HepG2 (cell line): Measurements from ENCODE around the gene NOTCH4.

Source experiments
- CENPT ChIP-seq: sonication (generic); formaldehyde crosslinking; IDR thresholded peaks from 2 replicates; pipeline ENCODE4 v1.8.0; 2022; ENCODE audit warnings: low read depth, mild to moderate bottlenecking, moderate library complexity, missing genetic modification reagents
- EZH2 ChIP-seq: conservative IDR thresholded peaks from 2 replicates; pipeline ENCODE4 v1.6.1; 2012; ENCODE audit warnings: mild to moderate bottlenecking, low read depth, low read length, moderate library complexity
- FOSL1 ChIP-seq: sonication (generic); formaldehyde crosslinking; IDR thresholded peaks from 2 replicates; pipeline ENCODE4 v1.9.0; 2021; ENCODE audit warnings: missing genetic modification reagents, borderline replicate concordance
- HDAC6 ChIP-seq: fragments of 200-600 bp; sonication (generic); IDR thresholded peaks from 2 replicates; pipeline ENCODE4 v1.7.0; 2017; ENCODE audit warnings: mild to moderate bottlenecking, antibody characterized with exemption, low read length, low read depth
- SIN3A ChIP-seq: IDR thresholded peaks from 2 replicates; pipeline ENCODE4 v1.6.1; 2011; ENCODE audit warnings: low read depth, mild to moderate bottlenecking, control low read depth, low read length, borderline replicate concordance
- SP4 ChIP-seq: sonication (generic); formaldehyde crosslinking; IDR thresholded peaks from 2 replicates; pipeline ENCODE4 v1.8.1; 2023; ENCODE audit warnings: mild to moderate bottlenecking, missing genetic modification reagents
- SUZ12 ChIP-seq: fragments of 150-350 bp; IDR thresholded peaks from 2 replicates; pipeline ENCODE4 v1.6.1; 2014; ENCODE audit warnings: low read depth, low read length
- SYNCRIP ChIP-seq: fragments of 200-400 bp; formaldehyde crosslinking; IDR thresholded peaks from 2 replicates; pipeline ENCODE4 v1.6.1; 2018; ENCODE audit warnings: mild to moderate bottlenecking, low read depth, low read length; ENCODE audit not compliant: insufficient read depth
- TARDBP ChIP-seq: sonication (generic); formaldehyde crosslinking; IDR thresholded peaks from 2 replicates; pipeline ENCODE4 v1.8.0; 2022; ENCODE audit warnings: mild to moderate bottlenecking, missing genetic modification reagents
- YY1 ChIP-seq: IDR thresholded peaks from 2 replicates; pipeline ENCODE4 v1.6.1; 2011; ENCODE audit warnings: low read length, low read depth, moderate library complexity, mild to moderate bottlenecking; ENCODE audit not compliant: insufficient read depth, insufficient replicate concordance
- ZNF746 ChIP-seq: sonication (generic); formaldehyde crosslinking; IDR thresholded peaks from 2 replicates; pipeline ENCODE4 v1.8.0; 2022; ENCODE audit warnings: mild to moderate bottlenecking, missing genetic modification reagents
- ZNF792 ChIP-seq: IDR thresholded peaks from 2 replicates; pipeline ENCODE4 v1.6.1; 2016
- TF ChIP-seq, protein P1 (sequence below): sonication (generic); formaldehyde crosslinking; IDR thresholded peaks from 2 replicates; pipeline ENCODE4 v1.5.0; 2020; ENCODE audit warnings: mild to moderate bottlenecking, missing genetic modification reagents, moderate library complexity

GRCh38 chr6:32187009-32187709 lies 36.7 kb downstream of the NOTCH4 start:
- TF ChIP-seq FOSL1 (CRISPR knock-in tag) (no peak), TARDBP (no peak), ZNF746 (CRISPR knock-in tag) (no peak), HDAC6 (no peak), SUZ12 (no peak), SIN3A (no peak), CENPT (CRISPR knock-in tag) (no peak), YY1 (no peak), EZH2 (no peak), SP4 (no peak), SYNCRIP (no peak), ZNF792 (CRISPR knock-in tag) (no peak)
- TF ChIP-seq, protein P1, sequence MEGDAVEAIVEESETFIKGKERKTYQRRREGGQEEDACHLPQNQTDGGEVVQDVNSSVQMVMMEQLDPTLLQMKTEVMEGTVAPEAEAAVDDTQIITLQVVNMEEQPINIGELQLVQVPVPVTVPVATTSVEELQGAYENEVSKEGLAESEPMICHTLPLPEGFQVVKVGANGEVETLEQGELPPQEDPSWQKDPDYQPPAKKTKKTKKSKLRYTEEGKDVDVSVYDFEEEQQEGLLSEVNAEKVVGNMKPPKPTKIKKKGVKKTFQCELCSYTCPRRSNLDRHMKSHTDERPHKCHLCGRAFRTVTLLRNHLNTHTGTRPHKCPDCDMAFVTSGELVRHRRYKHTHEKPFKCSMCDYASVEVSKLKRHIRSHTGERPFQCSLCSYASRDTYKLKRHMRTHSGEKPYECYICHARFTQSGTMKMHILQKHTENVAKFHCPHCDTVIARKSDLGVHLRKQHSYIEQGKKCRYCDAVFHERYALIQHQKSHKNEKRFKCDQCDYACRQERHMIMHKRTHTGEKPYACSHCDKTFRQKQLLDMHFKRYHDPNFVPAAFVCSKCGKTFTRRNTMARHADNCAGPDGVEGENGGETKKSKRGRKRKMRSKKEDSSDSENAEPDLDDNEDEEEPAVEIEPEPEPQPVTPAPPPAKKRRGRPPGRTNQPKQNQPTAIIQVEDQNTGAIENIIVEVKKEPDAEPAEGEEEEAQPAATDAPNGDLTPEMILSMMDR, result no peak
